Measurements from ENCODE around the gene TRIM23.

DNA sequence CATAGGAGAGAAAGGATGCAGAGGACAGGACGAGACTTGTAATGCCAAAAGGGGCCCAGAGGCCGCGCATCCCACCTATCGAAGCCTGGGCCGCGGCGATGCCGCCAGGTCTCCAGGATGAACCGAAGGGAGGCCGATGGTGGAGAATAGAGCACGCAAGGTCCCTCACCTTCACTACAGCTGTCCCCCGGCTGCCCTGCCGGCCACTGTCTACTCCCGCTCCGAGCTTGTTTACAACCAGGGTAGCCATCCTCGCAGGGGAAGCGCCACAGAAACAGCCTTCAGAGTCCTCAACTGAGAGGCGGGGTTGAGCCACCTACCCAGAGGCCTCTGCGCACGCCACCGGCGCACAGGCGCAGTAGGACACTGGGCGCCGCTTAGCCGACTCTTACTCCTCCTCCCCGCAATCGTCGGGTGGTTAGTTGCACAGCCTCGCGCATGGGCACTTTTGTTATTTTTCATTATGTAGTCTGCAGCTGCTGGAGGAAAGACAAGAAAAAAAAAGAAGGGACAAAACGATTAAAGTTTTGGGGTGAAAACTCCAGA is at the start of gene TRIM23:
- TF ChIP-seq, protein P1, sequence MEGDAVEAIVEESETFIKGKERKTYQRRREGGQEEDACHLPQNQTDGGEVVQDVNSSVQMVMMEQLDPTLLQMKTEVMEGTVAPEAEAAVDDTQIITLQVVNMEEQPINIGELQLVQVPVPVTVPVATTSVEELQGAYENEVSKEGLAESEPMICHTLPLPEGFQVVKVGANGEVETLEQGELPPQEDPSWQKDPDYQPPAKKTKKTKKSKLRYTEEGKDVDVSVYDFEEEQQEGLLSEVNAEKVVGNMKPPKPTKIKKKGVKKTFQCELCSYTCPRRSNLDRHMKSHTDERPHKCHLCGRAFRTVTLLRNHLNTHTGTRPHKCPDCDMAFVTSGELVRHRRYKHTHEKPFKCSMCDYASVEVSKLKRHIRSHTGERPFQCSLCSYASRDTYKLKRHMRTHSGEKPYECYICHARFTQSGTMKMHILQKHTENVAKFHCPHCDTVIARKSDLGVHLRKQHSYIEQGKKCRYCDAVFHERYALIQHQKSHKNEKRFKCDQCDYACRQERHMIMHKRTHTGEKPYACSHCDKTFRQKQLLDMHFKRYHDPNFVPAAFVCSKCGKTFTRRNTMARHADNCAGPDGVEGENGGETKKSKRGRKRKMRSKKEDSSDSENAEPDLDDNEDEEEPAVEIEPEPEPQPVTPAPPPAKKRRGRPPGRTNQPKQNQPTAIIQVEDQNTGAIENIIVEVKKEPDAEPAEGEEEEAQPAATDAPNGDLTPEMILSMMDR (IDR thresholded peaks at IDR 0.05) = no peak
- TF ChIP-seq POLR2AphosphoS5 (IDR thresholded peaks at IDR 0.05; ENCODE audit: insufficient read depth in 1 of 2, low read depth in 1 of 2) = peak; percentile 79 to 85
